ENCODE results near the gene DOHH. TPM values are rescaled to one million over a fixed set of nuclear protein-coding genes. Genes with fewer than 3 reads are reported as not detected.

Gene DOHH
- total and polyA plus RNA-seq, 9 of the 15 experiments (the other 6 are each of a cell fraction or from before 2014, with no cell fraction given), result 0.14 to 47.2 (median 5.1) TPM

GRCh38 chr19:3462991-3463713, 37.3 kb downstream of the DOHH start:
- peaks cover 7% of the 10 kb centered on the region for H3K9me3 ChIP-seq (replicated peaks; ENCODE audit: control insufficient read depth, insufficient read depth, low read depth, low read length)
- H2AFZ ChIP-seq (ENCODE audit: low read depth, low read length), result no peak overlapping the region
- H3K4me1 ChIP-seq (replicated peaks in 1 of 2; ENCODE audit: control insufficient read depth in 2 of 2, insufficient read depth in 2 of 2, low read length in 2 of 2), result peaks cover 0 to 48% of the 10 kb centered on the region in 2 experiments; a peak in 2 of 5 replicates
- in situ Hi-C loops (cut with MboI), result no loop called here
- no peak overlapping the region for H3K9ac ChIP-seq (ENCODE audit: insufficient read depth in 1 of 2, low read depth in 2 of 2, low read length in 2 of 2)
- TSS peak; percentile 33 for BruUV-seq (replicated peaks)
- H4K20me1 ChIP-seq (replicated peaks; ENCODE audit: control insufficient read depth, insufficient read depth, low read length), result no peaks in the 10 kb centered on the region
- H3K4me2 ChIP-seq (ENCODE audit: insufficient read depth, low read length), result no peak overlapping the region
- H3K4me3 ChIP-seq, result no peak overlapping the region
- no peak for ATAC-seq
- H3K79me2 ChIP-seq (ENCODE audit: control insufficient read depth, insufficient read depth, low read length), result no peaks in the 10 kb centered on the region
- H3K36me3 ChIP-seq (ENCODE audit: control insufficient read depth, insufficient read depth, low read length), result peaks cover 49% of the 10 kb centered on the region; the same call in 2 of the 3 replicates
- DNase-seq (ENCODE audit: extremely low read depth in 1 of 4, low spot score in 3 of 4), result peak in 1 of 4 experiments; percentile 17
- POLR2A ChIA-PET, result no interaction called here
- intact Hi-C loops (cut with micrococcal nuclease), result no loop called here
- FAIRE-seq, result no peak
- 98% methylated on average over 8 of the region's 58 CpGs for WGBS (ENCODE audit: insufficient coverage, low coverage, missing lambda C conversion rate)
- no peaks in the 10 kb centered on the region for H3K27me3 ChIP-seq (ENCODE audit: control insufficient read depth in 2 of 2, insufficient read depth in 2 of 2, low read length in 2 of 2)
- no peaks in the 10 kb centered on the region for H3K9me1 ChIP-seq (ENCODE audit: control insufficient read depth, insufficient read depth, low read length)
- CTCF ChIA-PET (ENCODE audit: low intra/inter-chr PET ratio), result no interaction called here
- no peak overlapping the region for H3K27ac ChIP-seq (ENCODE audit: extremely low read depth, low read depth, low read length)
- TF ChIP-seq ZNF263 (CRISPR knock-in tag; IDR thresholded peaks at IDR 0.05; ENCODE audit: borderline replicate concordance) (no peak), TAF9B (IDR thresholded peaks at IDR 0.05; ENCODE audit: partially characterized antibody) (no peak), NUFIP1 (IDR thresholded peaks at IDR 0.05; ENCODE audit: partially characterized antibody) (no peak), TAF7 (tag; IDR thresholded peaks at IDR 0.05) (no peak), FOS (IDR thresholded peaks at IDR 0.05; ENCODE audit: extremely low read depth, insufficient read length) (no peak), CREBBP (IDR thresholded peaks at IDR 0.05; ENCODE audit: low read depth, low read length) (no peak), CHD1 (IDR thresholded peaks at IDR 0.05; ENCODE audit: low read length) (no peak), ZFP91 (CRISPR knock-in tag; IDR thresholded peaks at IDR 0.05) (no peak), MAZ (CRISPR knock-in tag; conservative IDR thresholded peaks at IDR 0.05 in 1 of 2, IDR thresholded peaks at IDR 0.05 in 1 of 2) (no peak), DIDO1 (tag; IDR thresholded peaks at IDR 0.05; ENCODE audit: low read depth) (no peak), ZKSCAN8 (CRISPR knock-in tag; IDR thresholded peaks at IDR 0.05) (no peak), ZNF780A (CRISPR knock-in tag; IDR thresholded peaks at IDR 0.05) (no peak), RBM22 (IDR thresholded peaks at IDR 0.05; ENCODE audit: low read depth, low read length, poor library complexity, severe bottlenecking) (peak; percentile 73), ZBTB33 (CRISPR knock-in tag; IDR thresholded peaks at IDR 0.05) (0 out of 2 replicates have a peak, but pooled peaks have one; percentile 12), POLR2G (IDR thresholded peaks at IDR 0.05; ENCODE audit: low read depth, low read length) (0 out of 2 replicates have a peak, but pooled peaks have one; percentile 9), EP300 (IDR thresholded peaks at IDR 0.05; ENCODE audit: low read length) (no peak), KLF10 (CRISPR knock-in tag; IDR thresholded peaks at IDR 0.05) (no peak), TCF7L2 (IDR thresholded peaks at IDR 0.05; ENCODE audit: low read depth, low read length) (no peak), SRSF7 (optimal IDR thresholded peaks at IDR 0.05; ENCODE audit: low read depth, low read length) (no peak), ZNF764 (CRISPR knock-in tag; IDR thresholded peaks at IDR 0.05; ENCODE audit: low read depth) (no peak)
